MCF 10A (cell line): Measurements from ENCODE around the gene ADAMTS16. TPM values are rescaled to one million over a fixed set of nuclear protein-coding genes. Genes with fewer than 3 reads are reported as not detected.

Experiments
- BruUV-seq: library from RNA; stranded (reverse); fragments of 400-500 nt; replicated peaks from 2 replicates; lab custom pipeline; 2021; lab: Mats Ljungman, UMichigan
- CTCF ChIA-PET: fragments of 300-600 bp; sonication (Branson Sonifier 250); formaldehyde crosslinking; extraction: SDS; loops from one replicate; lab custom pipeline; 2021; ENCODE audit warnings: antibody characterized with exemption, inconsistent platforms; lab: Yijun Ruan, JAX
- POLR2A ChIA-PET: fragments of 300-600, 350-650 bp; sonication (Branson Sonifier 250); formaldehyde crosslinking; extraction: SDS; loops from one replicate; lab custom pipeline; 2020; ENCODE audit warnings: antibody characterized with exemption, inconsistent platforms; lab: Yijun Ruan, JAX
- DNase-seq: peaks from one replicate; pipeline ENCODE4 v3.0.0-alpha.2; 2018; ENCODE audit not compliant: unreplicated experiment
- H3K27ac Mint-ChIP-seq: one replicate; pipeline ENCODE4 v1.8.0; 2022; ENCODE audit warnings: mild to moderate bottlenecking, low read depth, mixed read lengths; ENCODE audit not compliant: unreplicated experiment
- H3K27me3 Mint-ChIP-seq: one replicate; pipeline ENCODE4 v1.8.0; 2022; ENCODE audit warnings: mixed read lengths; ENCODE audit not compliant: insufficient read depth, unreplicated experiment
- H3K36me3 Mint-ChIP-seq: one replicate; pipeline ENCODE4 v1.8.0; 2022; ENCODE audit warnings: mild to moderate bottlenecking, moderate library complexity, mixed read lengths; ENCODE audit not compliant: insufficient read depth, unreplicated experiment
- H3K4me1 Mint-ChIP-seq: one replicate; pipeline ENCODE4 v1.8.0; 2022; ENCODE audit warnings: mixed read lengths; ENCODE audit not compliant: insufficient read depth, unreplicated experiment
- H3K4me3 Mint-ChIP-seq: one replicate; pipeline ENCODE4 v1.8.0; 2022; ENCODE audit warnings: mild to moderate bottlenecking, moderate library complexity, mixed read lengths; ENCODE audit not compliant: unreplicated experiment
- H3K9me3 Mint-ChIP-seq: one replicate; pipeline ENCODE4 v1.8.0; 2022; ENCODE audit warnings: mixed read lengths; ENCODE audit not compliant: unreplicated experiment
- intact Hi-C: fragments of 100-400 bp; cut with micrococcal nuclease; formaldehyde crosslinking; loops from 2 replicates; pipeline ENCODE4 v1.14.1; 2022
- total RNA-seq: library from RNA; stranded (reverse); gene quantifications from 2 replicates; pipeline ENCODE4 v1.2.3, GENCODE V29; 2022
- TF ChIP-seq, protein P1 (sequence below): fragments of 200-600 bp; IDR thresholded peaks from one replicate; pipeline ENCODE4 v1.8.0; 2022; ENCODE audit warnings: antibody characterized with exemption, mild to moderate bottlenecking; ENCODE audit not compliant: unreplicated experiment

Gene ADAMTS16
- total RNA-seq, 1 experiment from 2014 or later: not detected

DNA sequence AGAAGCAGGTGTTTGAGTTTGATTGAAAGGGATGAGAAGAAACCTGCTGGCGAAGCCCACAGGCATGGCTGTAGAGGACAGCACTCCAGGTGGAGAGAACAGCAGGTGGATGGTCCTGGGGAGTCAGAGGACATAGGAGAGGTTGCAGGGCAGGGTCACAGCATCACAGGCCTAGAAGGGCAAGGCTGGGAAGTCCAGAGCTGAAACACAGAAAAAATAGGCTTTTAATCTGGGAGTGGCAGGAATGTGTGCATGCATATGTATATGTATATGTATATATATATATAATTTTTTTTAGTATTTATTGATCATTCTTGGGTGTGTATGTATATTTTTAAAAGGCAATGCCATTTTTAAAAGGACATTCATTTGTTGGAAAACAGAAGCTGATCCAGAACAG lies 118.4 kb downstream of the ADAMTS16 start:
- Mint-ChIP-seq H3K36me3 (no peaks in the 10 kb centered on the region), H3K27me3 (peaks cover 14% of the 10 kb centered on the region), H3K27ac (no peak overlapping the region), H3K4me1 (no peaks in the 10 kb centered on the region), H3K9me3 (peaks cover 17% of the 10 kb centered on the region), H3K4me3 (no peak overlapping the region)
- no peak for DNase-seq
- CTCF ChIA-PET: interaction anchor here (0.7 kb wide), 1 partner anchor 412 kb away, joined by 4 read pairs; no protein-coding TSS in a partner anchor
- POLR2A ChIA-PET: interaction anchor here (0.6 to 0.7 kb wide), 2 partner anchors 879 to 1436 kb away, joined by 3 read pairs; no protein-coding TSS in a partner anchor
- intact Hi-C loops: no loop called here
- no TSS peak for BruUV-seq
- TF ChIP-seq, protein P1, sequence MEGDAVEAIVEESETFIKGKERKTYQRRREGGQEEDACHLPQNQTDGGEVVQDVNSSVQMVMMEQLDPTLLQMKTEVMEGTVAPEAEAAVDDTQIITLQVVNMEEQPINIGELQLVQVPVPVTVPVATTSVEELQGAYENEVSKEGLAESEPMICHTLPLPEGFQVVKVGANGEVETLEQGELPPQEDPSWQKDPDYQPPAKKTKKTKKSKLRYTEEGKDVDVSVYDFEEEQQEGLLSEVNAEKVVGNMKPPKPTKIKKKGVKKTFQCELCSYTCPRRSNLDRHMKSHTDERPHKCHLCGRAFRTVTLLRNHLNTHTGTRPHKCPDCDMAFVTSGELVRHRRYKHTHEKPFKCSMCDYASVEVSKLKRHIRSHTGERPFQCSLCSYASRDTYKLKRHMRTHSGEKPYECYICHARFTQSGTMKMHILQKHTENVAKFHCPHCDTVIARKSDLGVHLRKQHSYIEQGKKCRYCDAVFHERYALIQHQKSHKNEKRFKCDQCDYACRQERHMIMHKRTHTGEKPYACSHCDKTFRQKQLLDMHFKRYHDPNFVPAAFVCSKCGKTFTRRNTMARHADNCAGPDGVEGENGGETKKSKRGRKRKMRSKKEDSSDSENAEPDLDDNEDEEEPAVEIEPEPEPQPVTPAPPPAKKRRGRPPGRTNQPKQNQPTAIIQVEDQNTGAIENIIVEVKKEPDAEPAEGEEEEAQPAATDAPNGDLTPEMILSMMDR: no peak

GRCh38 chr5:5264727-5265126 lies 124.6 kb downstream of the ADAMTS16 start:
- TF ChIP-seq, protein P1: no peak
- H3K36me3 Mint-ChIP-seq: no peaks in the 10 kb centered on the region
- H3K4me1 Mint-ChIP-seq: no peaks in the 10 kb centered on the region
- intact Hi-C loops: no loop called here
- no peaks in the 10 kb centered on the region for H3K9me3 Mint-ChIP-seq
- peaks cover 14% of the 10 kb centered on the region for H3K27me3 Mint-ChIP-seq
- no peak overlapping the region for H3K4me3 Mint-ChIP-seq
- ChIA-PET CTCF (no interaction called here), POLR2A (interaction anchor here (0.7 kb wide), 1 partner anchor 152 kb away, joined by 4 read pairs; no protein-coding TSS in a partner anchor)
- DNase-seq: no peak
- H3K27ac Mint-ChIP-seq: no peak overlapping the region
- BruUV-seq: no TSS peak

GRCh38 chr5:5266297-5266696 lies 126.2 kb downstream of the ADAMTS16 start:
- BruUV-seq: no TSS peak
- no peak for DNase-seq
- Mint-ChIP-seq H3K9me3 (no peaks in the 10 kb centered on the region), H3K27me3 (peaks cover 6% of the 10 kb centered on the region), H3K27ac (no peak overlapping the region), H3K4me3 (no peak overlapping the region), H3K4me1 (peaks cover 3% of the 10 kb centered on the region), H3K36me3 (no peaks in the 10 kb centered on the region)
- intact Hi-C loops: no loop called here
- ChIA-PET POLR2A (no interaction called here), CTCF (no interaction called here)
- TF ChIP-seq, protein P1: no peak

DNA sequence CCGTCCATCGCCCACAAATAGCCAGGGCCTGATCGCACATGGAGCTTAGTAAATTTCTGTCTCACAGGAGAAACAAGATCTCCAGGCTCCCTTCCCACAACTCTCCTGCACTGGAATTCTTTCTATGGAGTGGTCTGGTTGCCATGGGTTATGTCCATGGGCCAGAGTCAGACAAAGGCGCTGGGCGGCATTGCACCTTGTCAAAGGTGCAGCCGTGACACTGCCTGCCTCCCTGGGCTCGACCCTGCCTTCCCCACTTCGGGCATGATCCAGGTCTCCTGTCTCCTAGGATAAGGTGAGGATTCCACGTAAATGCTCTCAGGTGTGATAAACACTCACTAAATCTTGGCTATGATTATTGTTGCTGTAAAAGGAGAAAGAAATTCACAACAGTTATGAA lies 130.0 kb downstream of the ADAMTS16 start:
- Mint-ChIP-seq H3K4me1 (peaks cover 10% of the 10 kb centered on the region), H3K4me3 (no peak overlapping the region), H3K9me3 (no peaks in the 10 kb centered on the region), H3K27me3 (no peaks in the 10 kb centered on the region), H3K36me3 (no peaks in the 10 kb centered on the region), H3K27ac (no peak overlapping the region)
- TF ChIP-seq, protein P1: no peak
- ChIA-PET CTCF (interaction anchor here (0.6 to 0.7 kb wide), 2 partner anchors 110 to 111 kb away, joined by 3 read pairs; no protein-coding TSS in a partner anchor), POLR2A (no interaction called here)
- DNase-seq: no peak
- no TSS peak for BruUV-seq
- intact Hi-C loops: loop anchor here (5.0 kb wide), 1 partner anchor 72 kb away; no protein-coding TSS in a partner anchor
